22Rv1 (cell line): ENCODE measurements around the gene MAD1L1.

ENCODE experiments used
- CTCF ChIP-seq: fragments of 450-650 bp; IDR thresholded peaks from 2 replicates; pipeline ENCODE4 v1.5.1; 2017; ENCODE audit warnings: mild to moderate bottlenecking
- ZFX ChIP-seq: fragments of 450-650 bp; IDR thresholded peaks from 2 replicates; pipeline ENCODE4 v1.6.1; 2017; ENCODE audit warnings: antibody characterized with exemption, borderline replicate concordance

- TF ChIP-seq CTCF (no peak), ZFX (no peak)
Observed at GRCh38 chr7:2239242-2239641, 6.5 kb upstream of the MAD1L1 start.
